NCI-H1092 treated with DMSO at 0.1 percent for 48 hours (cell line): ENCODE results near the gene SRSF7.
A peak's percentile ranks its signal among the peaks of the same experiment; 100 is the strongest.
"Not testable (repeated sequence)": the region's sequence is repeated elsewhere in the genome, so short reads cannot be mapped to it uniquely, and the experiment has no call there.

ENCODE experiments used
- DNase-seq: peaks from one replicate; lab custom pipeline; 2025; lab: John Stamatoyannopoulos, UW

The SRSF7 gene

GRCh38 chr2:38750891-38751595, at the start of gene SRSF7:
SRSF7 (minus strand) TSS chr2:38751361; CDS start chr2:38751256, 105 bp downstream.
- DNase-seq: peak; percentile 96

- DNase-seq: no peak
Measured at GRCh38 chr2:38797953-38798352, 46.8 kb upstream of the SRSF7 start.

GRCh38 chr2:38797250-38797676, 46.1 kb upstream of the SRSF7 start:
- no peak for DNase-seq

- not testable (repeated sequence) for DNase-seq
Measured at GRCh38 chr2:38795016-38795415, 43.9 kb upstream of the SRSF7 start.

GRCh38 chr2:38794235-38794946, 43.2 kb upstream of the SRSF7 start:
- no peak for DNase-seq

DNA sequence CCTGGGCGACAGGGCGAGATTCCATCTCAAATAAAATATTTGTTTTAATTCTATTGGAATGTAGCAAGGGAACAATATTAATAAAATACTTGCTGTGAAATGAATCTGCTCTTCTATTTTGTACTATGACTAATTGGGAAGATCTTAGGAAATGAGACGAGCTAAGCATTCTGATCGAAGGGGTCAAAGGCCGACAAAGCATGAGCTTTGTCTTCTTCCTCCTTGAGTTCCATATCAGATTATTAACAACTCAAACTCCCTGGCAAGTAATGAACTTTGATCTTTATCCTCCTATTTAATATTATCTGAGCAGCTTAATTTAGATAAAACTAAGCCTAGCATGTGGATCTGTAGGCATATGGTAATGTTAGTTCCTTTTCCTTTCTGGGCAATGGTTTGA, 42.4 kb upstream of the SRSF7 start:
- DNase-seq: no peak

- no peak for DNase-seq
Measured at GRCh38 chr2:38792751-38793150, 41.6 kb upstream of the SRSF7 start.

DNA sequence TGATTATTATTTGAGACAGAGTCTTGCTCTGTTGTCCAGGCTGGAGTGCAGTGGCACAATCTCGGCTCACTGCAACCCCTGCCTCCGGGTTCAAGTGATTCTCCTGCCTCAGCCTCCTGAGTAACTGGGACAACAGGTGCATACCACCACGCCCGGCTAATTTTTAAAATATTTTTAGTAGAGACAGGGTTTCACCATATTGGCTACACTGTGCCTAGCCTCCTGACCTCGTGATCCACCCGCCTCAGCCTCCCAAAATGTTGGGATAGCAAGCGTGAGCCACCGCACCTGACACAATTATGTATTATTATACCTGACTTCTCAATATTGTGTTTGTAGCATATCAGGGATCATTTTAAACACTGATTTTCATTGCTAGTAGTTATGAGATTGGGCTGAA, 41.2 kb upstream of the SRSF7 start:
- DNase-seq: not testable (repeated sequence)

DNA sequence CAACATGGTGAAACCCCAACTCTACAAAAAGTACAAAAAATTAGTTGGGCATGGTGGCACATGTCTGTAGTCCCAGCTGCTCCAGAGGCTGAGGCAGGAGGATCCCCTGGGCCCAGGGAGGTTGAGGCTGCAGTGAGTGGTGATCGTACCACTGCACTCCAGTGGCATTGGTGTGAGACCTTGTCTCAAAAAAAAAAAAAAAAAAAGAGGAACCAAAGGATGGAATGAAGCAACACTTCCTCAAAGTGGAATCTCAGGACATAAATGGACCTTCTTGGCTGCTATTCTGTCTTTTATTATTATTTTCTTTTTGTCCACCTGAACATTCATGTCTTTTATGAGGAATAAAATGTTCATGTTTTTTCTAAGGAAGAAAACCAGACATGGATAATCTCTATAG, 40.6 kb upstream of the SRSF7 start:
- no peak for DNase-seq

- no peak for DNase-seq
Measured at GRCh38 chr2:38789691-38790090, 38.5 kb upstream of the SRSF7 start.

GRCh38 chr2:38788306-38788705, 37.1 kb upstream of the SRSF7 start:
- DNase-seq: no peak

DNA sequence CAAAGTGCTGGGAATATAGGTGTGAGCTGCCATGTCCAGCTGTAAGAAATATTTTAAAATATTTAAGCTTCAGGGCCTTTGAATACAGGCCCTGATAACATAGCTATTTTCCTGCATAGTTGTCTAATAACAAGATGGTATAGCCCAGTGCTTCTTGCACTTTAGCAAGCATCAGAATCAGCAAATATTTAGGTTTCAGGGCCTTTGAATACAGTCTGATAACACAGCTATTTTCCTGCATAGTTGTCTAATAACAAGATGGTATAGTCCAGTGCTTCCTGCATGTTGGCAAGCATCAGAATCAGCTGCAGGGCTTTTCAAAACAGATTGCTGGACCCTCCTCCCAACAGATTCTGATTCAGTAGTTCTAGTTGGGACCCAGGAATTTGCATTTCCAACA, 32.4 kb upstream of the SRSF7 start:
- DNase-seq: no peak

DNA sequence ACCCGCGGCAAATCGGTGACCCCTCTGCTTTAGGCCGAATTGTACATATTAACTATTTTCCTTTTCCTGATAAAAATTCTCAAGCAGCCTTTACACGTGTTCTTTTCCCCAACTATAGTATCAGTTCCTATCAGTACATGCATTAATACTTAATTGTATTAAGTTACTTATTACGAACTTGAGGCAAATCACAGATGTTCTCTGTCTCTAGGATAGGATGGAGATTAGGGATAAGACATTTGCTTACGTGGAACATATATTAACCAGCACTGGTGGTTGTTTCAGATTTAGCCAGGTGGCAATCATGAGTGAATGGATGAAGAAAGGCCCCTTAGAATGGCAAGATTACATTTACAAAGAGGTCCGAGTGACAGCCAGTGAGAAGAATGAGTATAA, 27.5 kb upstream of the SRSF7 start:
- DNase-seq: no peak

- no peak for DNase-seq
Measured at GRCh38 chr2:38776531-38776930, 25.4 kb upstream of the SRSF7 start.

DNA sequence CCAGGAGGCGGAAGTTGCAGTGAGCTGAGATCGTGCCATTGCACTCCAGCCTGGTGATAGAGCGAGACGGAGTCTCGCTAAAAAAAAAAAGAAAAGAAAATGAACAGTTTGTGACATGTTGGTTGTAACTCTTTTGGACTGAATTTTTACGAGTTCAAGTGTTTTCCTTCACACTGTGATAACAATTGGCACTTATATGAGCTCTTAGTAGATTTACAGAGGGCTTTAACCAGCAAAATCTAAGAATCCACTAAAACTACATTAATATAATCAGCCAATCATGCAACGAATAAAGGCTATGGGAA, 24.7 kb upstream of the SRSF7 start:
- no peak for DNase-seq

GRCh38 chr2:38775097-38775920, 24.1 kb upstream of the SRSF7 start:
- no peak for DNase-seq

DNA sequence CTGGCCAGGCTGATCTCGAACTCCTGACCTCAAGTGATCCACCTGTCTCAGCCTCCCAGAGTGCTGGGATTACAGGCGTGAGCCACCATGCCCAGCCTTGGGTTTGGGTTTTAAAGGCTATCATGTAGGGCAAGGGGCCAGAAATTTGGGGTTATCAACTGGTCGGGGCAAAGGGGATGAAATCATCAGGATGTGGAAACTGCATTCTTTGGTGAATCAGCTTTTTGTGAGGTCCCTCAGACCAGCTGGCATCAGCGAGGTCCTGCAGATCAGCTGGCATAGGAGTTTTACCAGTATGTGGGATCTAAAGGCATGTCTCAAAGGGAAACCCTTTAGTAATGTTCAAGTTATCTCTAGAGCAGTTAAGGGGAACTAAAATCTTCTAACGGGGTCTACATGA, 20.5 kb upstream of the SRSF7 start:
- no peak for DNase-seq

GRCh38 chr2:38765551-38765950, 14.4 kb upstream of the SRSF7 start:
- DNase-seq: no peak

DNA sequence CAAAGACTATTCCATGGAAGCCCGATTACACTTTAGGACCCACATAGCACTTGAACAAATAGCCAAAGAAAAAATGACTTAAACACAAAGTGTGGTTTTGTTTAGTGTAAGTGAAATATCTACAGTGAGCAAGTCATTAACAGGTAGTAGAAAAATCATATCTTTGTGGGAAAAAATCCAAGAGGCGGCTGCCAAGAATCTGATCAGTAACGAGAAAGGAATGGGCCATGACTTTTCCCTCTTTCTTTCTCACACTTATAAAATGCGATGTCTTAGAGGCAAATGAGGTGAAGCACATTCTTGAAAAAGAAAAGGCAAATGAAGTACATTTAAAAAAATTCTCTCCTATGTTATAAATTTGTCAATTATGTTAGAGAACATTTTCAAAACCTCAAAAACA, 14.0 kb upstream of the SRSF7 start:
- no peak for DNase-seq

DNA sequence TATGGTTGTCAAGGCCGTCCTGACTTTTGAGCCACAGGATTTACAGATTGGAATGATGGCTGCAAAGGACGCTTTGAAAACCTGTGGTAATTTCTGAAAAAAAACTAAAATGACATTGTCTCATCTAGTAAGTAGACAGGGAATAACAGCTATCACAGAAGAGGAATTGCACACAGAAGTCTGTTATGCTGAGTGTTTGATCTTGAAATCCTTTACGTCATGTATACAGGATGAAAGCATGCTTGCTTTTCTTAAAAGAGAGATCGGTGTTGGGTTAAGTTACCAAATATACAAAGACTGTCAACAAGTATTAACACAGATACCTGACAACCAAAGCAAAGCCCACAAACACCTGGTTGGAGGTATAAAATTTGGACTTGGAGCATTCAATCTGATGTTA, 12.6 kb upstream of the SRSF7 start:
- no peak for DNase-seq

DNA sequence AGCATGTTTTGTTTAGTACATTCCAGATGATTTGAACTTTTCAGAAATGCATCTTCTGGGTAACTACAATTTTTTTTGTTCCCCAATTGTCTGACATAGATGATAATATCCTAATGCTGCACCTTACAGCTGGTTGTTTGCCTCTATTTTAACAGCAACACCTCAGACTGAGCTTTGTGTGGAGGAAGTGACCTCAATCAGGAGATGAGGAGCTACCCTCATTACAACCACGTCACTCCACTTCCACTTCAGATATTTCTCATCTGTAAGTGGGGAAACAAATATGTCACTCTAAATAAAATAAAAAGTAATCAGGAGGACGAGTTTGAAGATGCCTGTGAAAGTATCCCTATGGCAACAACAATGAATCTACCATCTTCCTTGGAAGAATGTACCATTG, 12.1 kb upstream of the SRSF7 start:
- DNase-seq: no peak

GRCh38 chr2:38755891-38756290, 4.7 kb upstream of the SRSF7 start:
- DNase-seq: not testable (repeated sequence)

DNA sequence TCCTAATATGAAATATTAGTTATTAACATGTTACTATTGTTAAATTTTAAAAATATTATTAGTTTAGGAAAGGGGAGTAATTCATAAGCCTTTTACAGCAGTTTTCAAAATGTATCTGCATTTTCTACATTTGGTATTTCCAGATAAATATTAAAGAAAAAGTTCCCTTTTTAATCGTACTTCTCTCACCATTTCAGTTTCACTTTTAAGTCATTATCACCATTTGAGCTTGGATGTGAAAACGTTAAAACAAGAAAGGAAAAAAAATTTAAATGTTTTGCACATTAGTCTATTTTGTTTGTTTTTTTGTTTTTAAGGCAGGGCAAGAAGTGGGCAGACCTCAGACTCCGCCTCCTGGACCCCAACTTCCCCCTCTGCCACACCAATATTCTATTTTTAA, 3.3 kb upstream of the SRSF7 start:
- DNase-seq: no peak
